K562 (cell line): ENCODE data around the gene PATL2. TPM values are rescaled to one million over a fixed set of nuclear protein-coding genes. Genes with fewer than 3 reads are reported as not detected.
A peak's percentile ranks its signal among the peaks of the same experiment; 100 is the strongest.

Experiments used
- BMI1 ChIP-seq: fragments of 150-350 bp; IDR thresholded peaks from 2 replicates; pipeline ENCODE4 v1.6.1; 2014; ENCODE audit warnings: low read length
- BRD4 ChIP-seq: fragments of 200-600 bp; sonication (generic); IDR thresholded peaks from 2 replicates; pipeline ENCODE4 v1.6.1; 2017; ENCODE audit warnings: inconsistent platforms
- CHAMP1 ChIP-seq: fragments of 450-650 bp; IDR thresholded peaks from 2 replicates; pipeline ENCODE4 v1.6.1; 2016; ENCODE audit warnings: mild to moderate bottlenecking
- ETS2 ChIP-seq: IDR thresholded peaks from 2 replicates; pipeline ENCODE4 v1.6.1; 2016; ENCODE audit warnings: borderline replicate concordance, missing genetic modification characterization, mild to moderate bottlenecking, moderate library complexity, missing compliant biosample characterization; ENCODE audit not compliant: poor library complexity, severe bottlenecking
- GABPB2 ChIP-seq: fragments of 250-450 bp; sonication (Bioruptor Pico); conservative IDR thresholded peaks from 2 replicates; pipeline ENCODE4 v1.5.1; 2021; ENCODE audit warnings: mild to moderate bottlenecking
- HLTF ChIP-seq: fragments of 450-650 bp; IDR thresholded peaks from 2 replicates; pipeline ENCODE4 v1.6.1; 2016
- KDM1A ChIP-seq, 2 experiments: fragments of 450-650 bp; IDR thresholded peaks; 2 replicates each; pipeline ENCODE4 v1.6.1; 2016; ENCODE audit warnings: mild to moderate bottlenecking in 2 of 2
- LEF1 ChIP-seq: fragments of 450-650 bp; IDR thresholded peaks from 2 replicates; pipeline ENCODE4 v1.6.1; 2016; ENCODE audit warnings: mild to moderate bottlenecking
- RBM17 ChIP-seq: fragments of 200-400 bp; formaldehyde crosslinking; IDR thresholded peaks from 2 replicates; pipeline ENCODE4 v1.6.1; 2017; ENCODE audit warnings: low read depth, mild to moderate bottlenecking, low read length, borderline replicate concordance
- RNF219 ChIP-seq: fragments of 250-450 bp; sonication (Bioruptor Pico); IDR thresholded peaks from 2 replicates; pipeline ENCODE4 v1.5.0; 2022; ENCODE audit warnings: mild to moderate bottlenecking
- SOX6 ChIP-seq: fragments of 450-650 bp; IDR thresholded peaks from 2 replicates; pipeline ENCODE4 v1.6.1; 2014; ENCODE audit warnings: mild to moderate bottlenecking
- TAL1 ChIP-seq: fragments of 450-650 bp; IDR thresholded peaks from 2 replicates; pipeline ENCODE4 v1.6.1; 2016; ENCODE audit warnings: mild to moderate bottlenecking
- ZBTB40 ChIP-seq, 2 experiments: fragments of 450-650 bp in 1 of 2; sonication (generic) in 1 of 2; formaldehyde crosslinking in 1 of 2; IDR thresholded peaks; 2 replicates each; pipeline versions ENCODE4 v1.7.1 to v1.9.0; 2016 to 2022; ENCODE audit warnings: inconsistent platforms in 1 of 2, mild to moderate bottlenecking in 1 of 2, missing genetic modification reagents in 1 of 2
- ZBTB8A ChIP-seq: fragments of 450-650 bp; IDR thresholded peaks from 2 replicates; pipeline ENCODE4 v1.6.1; 2018; ENCODE audit warnings: mild to moderate bottlenecking, moderate library complexity; ENCODE audit not compliant: partially characterized antibody
- polyA plus RNA-seq, 8 experiments: library from polyadenylated mRNA; depleted of rRNA in 4 of 8; stranded (reverse) in 5 of 8; unstranded in 3 of 8; fragments of >200 nt; fragmentation: Nextera tagmentation in 2 of 8; fragmentation: Illumina TruSeq in 1 of 8; extraction: Ambion mirVana in 2 of 8; extraction: Trizol in 1 of 8; gene quantifications; 2 replicates each; pipeline versions ENCODE4 v1.2.1 to v1.2.3, GENCODE V29; 2011 to 2014; ENCODE audit warnings: inconsistent platforms in 1 of 8, missing spikeins in 1 of 8
- total RNA-seq, 7 experiments: library from RNA; depleted of rRNA in 6 of 7; stranded (reverse); fragments of >200 nt in 6 of 7; fragmentation: Illumina TruSeq in 2 of 7; extraction: Trizol in 2 of 7; gene quantifications; 2 replicates each; pipeline versions ENCODE4 v1.2.1 to v1.2.3, GENCODE V29; 2011 to 2021; ENCODE audit warnings: low replicate concordance in 1 of 7

PATL2 gene
- total and polyA plus RNA-seq, 9 of the 15 experiments (the other 6 are each of a cell fraction or from before 2014, with no cell fraction given) = 0.42 to 1.1 (median 0.86) TPM

- TF ChIP-seq ZBTB40 (IDR thresholded peaks at IDR 0.05) = 0 out of 2 replicates have a peak, but pooled peaks have one; percentile 30
- TF ChIP-seq ZBTB40 (CRISPR knock-in tag; IDR thresholded peaks at IDR 0.05) = no peak
- TF ChIP-seq ETS2 = no peak
- TF ChIP-seq ZBTB8A = no peak
- no peak for TF ChIP-seq TAL1
- TF ChIP-seq RBM17 = no peak
- no peak for TF ChIP-seq CHAMP1
- TF ChIP-seq RNF219 (CRISPR knock-in tag) = no peak
- TF ChIP-seq KDM1A (IDR thresholded peaks at IDR 0.05) = peak; percentile 36 to 68; a peak in 2 of 4 replicates
- TF ChIP-seq HLTF = peak; percentile 9; the same call in 1 of the 2 replicates
- TF ChIP-seq SOX6 = no peak; the same call in 1 of the 2 replicates
- TF ChIP-seq GABPB2 (CRISPR knock-in tag) = no peak
- TF ChIP-seq BMI1 = no peak
- no peak for TF ChIP-seq BRD4
- TF ChIP-seq LEF1 = peak; percentile 91
These were observed 24.5 kb upstream of the PATL2 start (continued) for GRCh38 chr15:44735482-44736180.
